ENCODE results near the gene MAPK11. TPM values are rescaled to one million over a fixed set of nuclear protein-coding genes. Genes with fewer than 3 reads are reported as not detected.

MAPK11 gene
- total and polyA plus RNA-seq, 10 of the 15 experiments (the other 5 are each of a cell fraction or from before 2014, with no cell fraction given) = 0.05 to 12.8 (median 3.7) TPM

DNA sequence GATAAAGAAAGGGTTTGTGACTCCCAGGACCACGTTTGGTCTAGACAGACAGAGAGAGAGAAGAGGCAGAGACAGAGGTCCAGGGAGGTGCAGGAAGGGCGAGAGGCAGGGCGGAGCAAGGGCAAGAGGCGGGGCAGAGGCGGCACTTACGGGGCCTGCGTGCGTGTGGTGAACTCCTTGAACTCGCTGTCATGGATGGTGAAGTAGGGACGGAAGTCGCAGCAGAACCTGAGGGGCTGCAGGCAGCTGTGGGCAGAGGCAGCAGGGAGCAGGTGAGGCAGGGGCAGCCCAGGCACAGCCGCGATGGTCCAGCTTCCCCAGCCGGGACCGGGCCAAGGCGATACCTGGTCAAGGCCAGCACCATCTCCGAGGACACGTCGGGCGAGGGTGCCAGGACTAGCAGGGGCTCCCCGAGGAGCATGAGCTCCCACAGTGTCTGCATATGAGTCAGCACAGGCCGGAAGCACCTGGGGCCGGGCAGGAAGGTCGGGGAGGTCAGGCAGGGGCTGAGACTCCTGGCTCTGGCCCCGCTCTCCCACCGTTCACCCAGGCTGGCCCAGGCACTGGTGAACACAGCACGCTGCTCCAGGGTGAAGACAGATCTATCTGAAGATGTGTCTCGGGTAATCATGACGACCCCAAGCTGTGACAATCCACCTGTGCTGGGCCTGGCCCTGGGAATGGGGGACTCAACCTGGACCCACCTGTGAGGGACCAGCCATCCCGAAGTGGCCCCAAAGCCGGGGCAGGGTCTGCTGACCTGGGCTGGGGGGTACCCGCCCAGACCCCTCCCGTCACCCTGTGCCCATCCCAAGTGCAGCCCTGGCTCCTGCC, 44.5 kb upstream of the MAPK11 start (continued):
- TF ChIP-seq ZNF384 (IDR thresholded peaks at IDR 0.05; ENCODE audit: borderline replicate concordance, low read depth, low read length) (no peak), ASH2L (IDR thresholded peaks at IDR 0.05; ENCODE audit: borderline replicate concordance, low read depth) (peak; percentile 95; the same call in 1 of the 2 replicates), POLR2AphosphoS2 (IDR thresholded peaks at IDR 0.05; ENCODE audit: low read depth, low read length) (no peak), RUNX3 (IDR thresholded peaks at IDR 0.05; ENCODE audit: low read length) (peak; percentile 73), MTA3 (IDR thresholded peaks at IDR 0.05; ENCODE audit: borderline replicate concordance, low read length) (no peak; the same call in 1 of the 2 replicates), IKZF2 (IDR thresholded peaks at IDR 0.05) (peak; percentile 61 to 72), YY1 (IDR thresholded peaks at IDR 0.05; ENCODE audit: low read depth, low read length) (peak; percentile 52), SP1 (IDR thresholded peaks at IDR 0.05; ENCODE audit: low read depth, low read length) (peak; percentile 71), FOXM1 (IDR thresholded peaks at IDR 0.05; ENCODE audit: low read depth, low read length) (peak; percentile 51; the same call in 1 of the 2 replicates), GABPA (IDR thresholded peaks at IDR 0.05; ENCODE audit: low read depth) (no peak), NFIC (IDR thresholded peaks at IDR 0.05; ENCODE audit: low read depth, low read length) (no peak; the same call in 1 of the 2 replicates), CHD1 (IDR thresholded peaks at IDR 0.05; ENCODE audit: low read depth, low read length) (no peak), PAX5 (IDR thresholded peaks at IDR 0.05; ENCODE audit: borderline replicate concordance, low read depth, low read length) (peak; percentile 27; the same call in 1 of the 2 replicates)
- TF ChIP-seq, protein P1, sequence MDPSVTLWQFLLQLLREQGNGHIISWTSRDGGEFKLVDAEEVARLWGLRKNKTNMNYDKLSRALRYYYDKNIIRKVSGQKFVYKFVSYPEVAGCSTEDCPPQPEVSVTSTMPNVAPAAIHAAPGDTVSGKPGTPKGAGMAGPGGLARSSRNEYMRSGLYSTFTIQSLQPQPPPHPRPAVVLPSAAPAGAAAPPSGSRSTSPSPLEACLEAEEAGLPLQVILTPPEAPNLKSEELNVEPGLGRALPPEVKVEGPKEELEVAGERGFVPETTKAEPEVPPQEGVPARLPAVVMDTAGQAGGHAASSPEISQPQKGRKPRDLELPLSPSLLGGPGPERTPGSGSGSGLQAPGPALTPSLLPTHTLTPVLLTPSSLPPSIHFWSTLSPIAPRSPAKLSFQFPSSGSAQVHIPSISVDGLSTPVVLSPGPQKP (IDR thresholded peaks at IDR 0.05; ENCODE audit: low read depth, low read length) = no peak
- TF ChIP-seq, protein P2, sequence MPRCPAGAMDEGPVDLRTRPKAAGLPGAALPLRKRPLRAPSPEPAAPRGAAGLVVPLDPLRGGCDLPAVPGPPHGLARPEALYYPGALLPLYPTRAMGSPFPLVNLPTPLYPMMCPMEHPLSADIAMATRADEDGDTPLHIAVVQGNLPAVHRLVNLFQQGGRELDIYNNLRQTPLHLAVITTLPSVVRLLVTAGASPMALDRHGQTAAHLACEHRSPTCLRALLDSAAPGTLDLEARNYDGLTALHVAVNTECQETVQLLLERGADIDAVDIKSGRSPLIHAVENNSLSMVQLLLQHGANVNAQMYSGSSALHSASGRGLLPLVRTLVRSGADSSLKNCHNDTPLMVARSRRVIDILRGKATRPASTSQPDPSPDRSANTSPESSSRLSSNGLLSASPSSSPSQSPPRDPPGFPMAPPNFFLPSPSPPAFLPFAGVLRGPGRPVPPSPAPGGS (IDR thresholded peaks at IDR 0.05; ENCODE audit: borderline replicate concordance, insufficient read depth, low read depth, low read length, poor library complexity, severe bottlenecking) = peak; percentile 65
- TF ChIP-seq, protein P3, sequence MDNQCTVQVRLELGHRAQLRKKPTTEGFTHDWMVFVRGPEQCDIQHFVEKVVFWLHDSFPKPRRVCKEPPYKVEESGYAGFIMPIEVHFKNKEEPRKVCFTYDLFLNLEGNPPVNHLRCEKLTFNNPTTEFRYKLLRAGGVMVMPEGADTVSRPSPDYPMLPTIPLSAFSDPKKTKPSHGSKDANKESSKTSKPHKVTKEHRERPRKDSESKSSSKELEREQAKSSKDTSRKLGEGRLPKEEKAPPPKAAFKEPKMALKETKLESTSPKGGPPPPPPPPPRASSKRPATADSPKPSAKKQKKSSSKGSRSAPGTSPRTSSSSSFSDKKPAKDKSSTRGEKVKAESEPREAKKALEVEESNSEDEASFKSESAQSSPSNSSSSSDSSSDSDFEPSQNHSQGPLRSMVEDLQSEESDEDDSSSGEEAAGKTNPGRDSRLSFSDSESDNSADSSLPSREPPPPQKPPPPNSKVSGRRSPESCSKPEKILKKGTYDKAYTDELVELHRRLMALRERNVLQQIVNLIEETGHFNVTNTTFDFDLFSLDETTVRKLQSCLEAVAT (IDR thresholded peaks at IDR 0.05) = peak; percentile 58; the same call in 1 of the 2 replicates
- TF ChIP-seq, protein P4, sequence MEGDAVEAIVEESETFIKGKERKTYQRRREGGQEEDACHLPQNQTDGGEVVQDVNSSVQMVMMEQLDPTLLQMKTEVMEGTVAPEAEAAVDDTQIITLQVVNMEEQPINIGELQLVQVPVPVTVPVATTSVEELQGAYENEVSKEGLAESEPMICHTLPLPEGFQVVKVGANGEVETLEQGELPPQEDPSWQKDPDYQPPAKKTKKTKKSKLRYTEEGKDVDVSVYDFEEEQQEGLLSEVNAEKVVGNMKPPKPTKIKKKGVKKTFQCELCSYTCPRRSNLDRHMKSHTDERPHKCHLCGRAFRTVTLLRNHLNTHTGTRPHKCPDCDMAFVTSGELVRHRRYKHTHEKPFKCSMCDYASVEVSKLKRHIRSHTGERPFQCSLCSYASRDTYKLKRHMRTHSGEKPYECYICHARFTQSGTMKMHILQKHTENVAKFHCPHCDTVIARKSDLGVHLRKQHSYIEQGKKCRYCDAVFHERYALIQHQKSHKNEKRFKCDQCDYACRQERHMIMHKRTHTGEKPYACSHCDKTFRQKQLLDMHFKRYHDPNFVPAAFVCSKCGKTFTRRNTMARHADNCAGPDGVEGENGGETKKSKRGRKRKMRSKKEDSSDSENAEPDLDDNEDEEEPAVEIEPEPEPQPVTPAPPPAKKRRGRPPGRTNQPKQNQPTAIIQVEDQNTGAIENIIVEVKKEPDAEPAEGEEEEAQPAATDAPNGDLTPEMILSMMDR (IDR thresholded peaks at IDR 0.05 in 2 of 3, conservative IDR thresholded peaks at IDR 0.05 in 1 of 3; ENCODE audit: control insufficient read depth in 2 of 3, extremely low read depth in 1 of 3, insufficient read depth in 1 of 3, low read depth in 3 of 3, low read length in 3 of 3) = no peak
- TF ChIP-seq, protein P5, sequence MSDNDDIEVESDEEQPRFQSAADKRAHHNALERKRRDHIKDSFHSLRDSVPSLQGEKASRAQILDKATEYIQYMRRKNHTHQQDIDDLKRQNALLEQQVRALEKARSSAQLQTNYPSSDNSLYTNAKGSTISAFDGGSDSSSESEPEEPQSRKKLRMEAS (IDR thresholded peaks at IDR 0.05; ENCODE audit: low read depth, low read length) = peak; percentile 57; the same call in 1 of the 2 replicates

Measured in GM12878 (cell line).